NCI-H2227 treated with DMSO at 0.1 percent for 48 hours (cell line): Measurements from ENCODE around the gene EPAS1.

Experiments used
- DNase-seq: peaks from one replicate; lab custom pipeline; 2025; lab: John Stamatoyannopoulos, UW

The EPAS1 gene

GRCh38 chr2:46323730-46324129 lies 26.5 kb downstream of the EPAS1 start:
- DNase-seq, result no peak

GRCh38 chr2:46325182-46325928 lies 28.1 kb downstream of the EPAS1 start:
- DNase-seq, result no peak

DNA sequence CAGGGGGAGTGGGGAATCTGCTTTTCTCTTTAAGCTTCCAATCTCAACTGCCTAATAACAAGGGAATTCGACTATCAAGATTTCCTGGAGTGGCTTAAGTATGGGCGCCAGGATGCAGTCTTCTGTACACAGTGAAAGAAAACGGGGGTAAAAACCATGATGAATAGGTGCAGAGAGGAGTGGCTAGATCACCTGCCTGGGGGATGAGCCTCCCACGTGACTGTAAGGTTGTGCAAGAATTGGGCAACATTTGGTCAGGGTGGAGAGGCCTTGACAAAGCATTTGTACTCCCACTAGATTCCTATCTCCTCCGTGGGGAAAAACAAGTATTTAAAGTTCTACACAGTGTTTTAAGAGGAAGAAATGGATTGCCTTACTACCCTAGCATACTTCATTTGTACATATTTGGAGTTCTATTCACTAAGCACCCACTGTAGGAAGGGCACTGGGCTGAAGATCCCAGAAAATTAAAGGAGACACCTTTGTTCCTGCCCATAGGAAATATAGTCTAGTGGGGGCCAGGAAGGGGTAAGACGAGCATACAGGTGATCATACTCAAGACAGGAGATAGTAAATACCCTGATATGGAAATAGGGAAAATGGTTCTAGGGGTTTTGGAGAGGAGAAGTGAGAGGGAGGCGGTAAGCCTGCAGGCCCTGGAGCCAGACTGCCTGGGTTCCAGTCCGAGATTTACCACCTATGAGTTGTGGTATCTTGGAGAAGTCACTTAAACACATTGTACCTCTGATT lies 29.2 kb downstream of the EPAS1 start:
- DNase-seq, result no peak

GRCh38 chr2:46327627-46328026 lies 30.4 kb downstream of the EPAS1 start:
- no peak for DNase-seq

DNA sequence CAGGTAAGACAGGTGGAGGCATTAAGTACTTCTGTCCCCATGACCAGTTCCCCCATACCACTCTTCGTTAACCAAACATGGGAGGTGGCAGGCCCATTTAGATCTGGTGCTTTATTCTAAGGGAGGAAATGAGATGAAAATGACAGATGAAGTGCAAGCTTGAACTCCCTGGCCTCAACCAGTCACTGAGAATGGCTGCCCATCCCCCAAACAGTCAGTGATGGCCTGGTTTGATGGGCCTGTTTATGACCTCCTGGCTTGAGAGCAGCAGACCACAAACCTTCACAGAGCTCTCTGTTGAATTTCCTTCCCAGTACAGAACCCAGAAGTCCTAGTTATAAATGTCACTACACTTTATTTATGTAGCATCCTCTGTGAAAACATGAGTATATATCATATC lies 31.1 kb downstream of the EPAS1 start:
- no peak for DNase-seq

DNA sequence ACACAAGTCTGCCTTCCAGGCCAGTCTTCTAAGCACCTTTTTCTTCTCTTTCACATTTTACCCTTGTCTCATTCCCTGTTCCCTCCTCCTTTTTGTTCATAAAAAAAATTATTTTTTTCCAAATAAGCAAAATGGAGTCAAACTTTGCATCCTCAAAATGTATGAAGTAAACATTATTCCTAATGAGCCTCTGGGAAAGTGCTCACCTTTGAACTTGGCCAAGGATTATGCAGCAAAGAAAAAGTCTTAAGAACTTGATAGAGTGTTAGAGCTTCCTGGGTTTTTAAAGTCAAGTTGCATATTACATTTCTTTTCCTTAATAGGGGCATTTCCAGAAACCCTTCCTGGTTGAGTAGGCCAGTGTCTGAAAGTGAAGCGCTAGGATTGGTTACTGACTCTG lies 31.6 kb downstream of the EPAS1 start:
- no peak for DNase-seq

DNA sequence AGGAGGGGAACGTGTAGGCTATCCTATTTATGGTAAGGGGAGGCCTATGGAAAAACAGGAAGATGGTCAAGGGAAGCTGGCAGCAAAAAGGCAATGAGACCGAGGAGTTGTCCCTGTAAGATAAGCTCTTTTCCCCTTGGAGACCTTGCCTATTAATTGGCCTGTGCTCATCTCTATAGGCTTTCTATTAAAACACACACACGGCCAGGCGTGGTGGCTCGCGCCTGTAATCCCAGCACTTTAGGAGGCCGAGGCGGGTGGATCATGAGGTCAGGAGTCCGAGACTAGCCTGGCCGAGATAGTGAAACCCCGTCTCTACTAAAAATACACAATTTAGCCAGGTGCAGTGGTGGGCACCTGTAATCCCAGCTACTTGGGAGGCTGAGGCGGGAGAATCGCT lies 32.1 kb downstream of the EPAS1 start:
- DNase-seq, result no peak

GRCh38 chr2:46329803-46330775 lies 32.9 kb downstream of the EPAS1 start:
- no peak for DNase-seq

GRCh38 chr2:46331109-46331766 lies 34.0 kb downstream of the EPAS1 start:
- DNase-seq, result no peak

DNA sequence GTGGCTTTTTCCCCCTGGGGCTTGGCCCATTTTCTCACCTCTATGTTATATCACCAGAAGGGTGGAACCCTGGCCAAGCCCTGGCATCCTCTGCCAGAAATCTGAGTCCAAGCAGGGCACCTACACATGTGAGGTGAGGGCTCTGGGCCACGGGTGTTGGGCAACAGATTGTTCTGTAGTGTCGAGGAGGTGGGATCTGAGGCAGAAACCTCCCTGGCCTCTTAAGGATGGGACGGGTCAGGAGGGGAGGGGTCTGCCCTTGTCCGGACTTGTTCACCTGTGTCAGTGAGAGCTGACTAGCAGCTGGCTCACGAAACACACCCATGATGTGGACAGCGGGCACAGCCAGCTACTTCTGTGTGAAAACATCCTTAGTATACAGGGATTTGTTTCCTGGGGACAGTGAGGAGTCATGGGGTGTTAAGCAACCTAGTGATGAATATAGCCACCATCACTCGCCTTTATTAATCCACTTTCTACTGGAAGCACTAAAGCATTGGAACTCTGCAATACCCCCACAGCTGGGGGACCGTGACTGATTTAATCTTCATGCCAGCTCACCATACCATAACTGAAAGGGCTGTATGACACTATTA lies 35.6 kb downstream of the EPAS1 start:
- DNase-seq, result no peak

GRCh38 chr2:46333912-46334311 lies 36.7 kb downstream of the EPAS1 start:
- DNase-seq, result no peak

DNA sequence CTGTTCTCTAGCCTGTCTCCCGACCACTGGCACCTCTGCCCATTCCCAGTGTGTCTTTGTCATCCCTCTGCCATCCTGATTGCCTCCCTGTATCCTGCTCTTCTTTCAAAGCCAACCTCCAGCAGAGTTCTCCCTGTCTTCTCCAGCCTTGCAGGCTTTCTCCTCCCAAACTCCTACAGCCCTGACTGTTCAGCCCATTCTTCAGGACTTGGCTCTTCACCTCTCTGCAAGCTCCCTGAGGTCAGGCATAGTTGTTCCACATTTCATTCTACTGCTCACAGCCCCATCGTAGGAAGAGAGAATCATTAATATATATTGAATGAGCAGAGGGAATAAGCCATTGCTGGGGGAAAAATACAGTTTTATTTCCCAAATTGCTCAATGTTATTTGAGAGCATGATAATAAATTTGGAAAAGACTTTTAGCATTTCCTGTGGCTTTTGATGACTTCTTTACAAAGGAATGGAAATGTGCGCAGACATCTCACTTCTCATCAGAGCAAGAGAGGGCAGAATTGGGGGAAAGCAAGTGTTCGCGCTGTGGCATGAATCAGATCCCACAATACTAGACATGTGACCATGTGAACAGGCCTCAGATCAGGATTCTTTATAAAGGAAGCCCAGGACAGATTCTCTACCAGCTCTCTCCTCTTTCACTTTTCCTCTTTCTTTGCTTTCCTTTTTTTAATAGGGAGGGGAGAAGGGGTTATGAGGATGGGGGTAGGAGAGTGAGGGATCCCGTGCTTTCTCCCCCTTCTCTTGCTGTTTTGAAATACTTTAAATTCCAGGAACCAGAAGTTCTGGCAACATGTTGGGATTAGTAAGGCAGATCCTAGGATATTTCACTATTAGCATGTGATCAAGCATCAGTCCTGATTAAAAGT lies 37.4 kb downstream of the EPAS1 start:
- no peak for DNase-seq

DNA sequence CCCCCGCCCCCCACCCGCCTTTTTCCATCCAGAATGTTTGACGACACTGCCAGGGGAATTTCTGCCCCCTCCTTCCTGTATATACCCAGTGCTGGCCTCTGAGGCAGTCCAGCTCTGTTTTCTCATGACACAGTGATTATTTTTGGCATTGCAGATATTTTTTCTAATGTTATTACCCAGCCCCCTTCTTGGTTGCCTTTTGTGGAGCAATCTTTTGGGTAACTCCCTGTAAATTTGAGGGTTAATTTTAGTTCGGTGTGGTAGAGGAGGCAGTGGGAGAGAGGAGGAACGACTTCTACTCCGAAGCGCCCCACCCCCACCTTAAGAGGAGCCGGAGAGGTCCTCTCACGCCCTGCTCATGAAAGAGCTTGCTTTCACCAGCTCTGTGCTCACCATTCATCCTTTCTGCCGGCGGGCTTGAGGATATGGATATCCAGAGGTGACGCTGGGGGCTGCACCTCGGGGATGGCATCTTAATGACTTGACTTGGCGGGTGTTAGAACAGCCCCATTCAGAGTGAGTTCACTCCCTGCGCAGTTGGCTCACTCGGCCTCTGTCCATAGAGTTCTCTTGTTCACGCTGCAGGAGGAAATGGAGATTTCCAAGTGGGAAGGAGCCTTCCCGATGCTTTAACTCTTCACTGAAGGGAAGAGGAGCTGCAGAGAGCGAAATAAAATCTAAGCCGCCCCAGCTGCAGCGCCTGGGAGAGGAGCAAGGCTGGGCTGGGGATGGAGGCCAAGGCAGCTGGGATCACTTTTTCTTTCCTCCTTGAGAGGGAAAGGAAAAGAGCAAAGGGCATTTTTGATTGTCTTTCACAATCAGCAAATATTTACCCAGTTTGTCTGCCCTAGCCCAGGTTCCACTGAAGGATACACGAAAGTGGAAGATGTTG lies 38.4 kb downstream of the EPAS1 start:
- peak; percentile 56 for DNase-seq

GRCh38 chr2:46336283-46336959 lies 39.2 kb downstream of the EPAS1 start:
- no peak for DNase-seq

DNA sequence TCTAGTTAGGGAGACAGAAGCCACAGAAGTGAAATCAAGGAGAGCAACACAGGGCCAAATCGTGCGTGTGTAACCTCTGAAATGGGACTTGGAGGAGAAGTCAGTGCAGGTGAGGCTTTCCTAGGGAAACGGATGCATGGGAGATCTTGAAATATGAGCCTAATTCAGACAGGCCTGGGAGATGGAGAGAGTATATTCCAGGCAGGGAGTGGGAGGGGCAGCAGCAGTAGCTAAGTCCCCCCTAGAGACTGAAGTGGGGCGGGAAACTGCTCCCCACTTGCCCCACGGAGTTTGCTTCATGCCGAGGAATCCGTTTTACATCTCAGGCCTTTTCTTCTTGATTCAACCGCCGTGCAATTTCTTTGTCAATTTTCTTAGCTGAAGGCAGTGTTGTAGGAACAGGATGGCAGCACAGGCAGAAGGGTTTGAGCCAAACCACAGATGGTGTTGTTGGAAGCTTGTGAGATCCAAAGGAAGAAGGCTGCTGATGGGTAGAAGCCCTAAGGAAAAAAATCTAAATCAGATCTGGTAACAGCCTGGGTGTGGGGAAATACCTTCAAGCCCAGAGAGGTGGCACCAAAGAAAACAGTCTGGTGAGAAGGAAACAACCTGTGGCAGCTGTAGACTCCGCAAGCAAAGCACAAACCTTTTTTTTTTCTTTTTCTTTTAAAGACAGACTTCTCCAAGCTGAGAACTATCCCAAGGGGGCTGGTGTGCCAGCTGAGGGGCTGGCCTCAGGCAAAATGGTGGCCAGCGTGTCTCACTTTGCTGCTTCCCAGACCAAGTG lies 40.2 kb downstream of the EPAS1 start:
- DNase-seq, result no peak

- no peak for DNase-seq
These were observed 41.5 kb downstream of the EPAS1 start for GRCh38 chr2:46338674-46339073.

GRCh38 chr2:46339200-46339599 lies 42.0 kb downstream of the EPAS1 start:
- no peak for DNase-seq
